PC-3 (cell line): ENCODE measurements around the gene PITX3. TPM values are rescaled to one million over a fixed set of nuclear protein-coding genes. Genes with fewer than 3 reads are reported as not detected.

Source experiments
- ATAC-seq: fragments of 200-7000 bp; cut with Tn5 transposase; 2 replicates; pipeline ENCODE4 v1.9.1; 2020; ENCODE audit warnings: mild to moderate bottlenecking, moderate library complexity
- BruUV-seq: library from RNA; stranded (reverse); fragments of 400-500 nt; replicated peaks from 2 replicates; lab custom pipeline; 2021; lab: Mats Ljungman, UMichigan
- CTCF ChIA-PET: fragments of 300-600 bp; sonication (Branson Sonifier 250); formaldehyde crosslinking; loops from one replicate; lab custom pipeline; 2022; ENCODE audit warnings: antibody characterized with exemption; lab: Charles Lee
- POLR2A ChIA-PET: fragments of 300-600 bp; sonication (Branson Sonifier 250); formaldehyde crosslinking; loops from one replicate; lab custom pipeline; 2022; ENCODE audit warnings: antibody characterized with exemption; ENCODE audit not compliant: unreplicated experiment; lab: Charles Lee
- DNase-seq: peaks from one replicate; pipeline ENCODE4 v3.0.0-alpha.2; 2015
- H2AFZ ChIP-seq: fragments of 300-600 bp; sonication (generic); 2 replicates; pipeline ENCODE4 v1.6.0; 2016; ENCODE audit warnings: antibody characterized with exemption, low read length
- H3F3A ChIP-seq: fragments of 300-600 bp; sonication (generic); one replicate; pipeline ENCODE4 v1.6.0; 2017; ENCODE audit warnings: antibody characterized with exemption, low read length, control low read depth, mild to moderate bottlenecking; ENCODE audit not compliant: unreplicated experiment
- H3K27ac ChIP-seq: fragments of 300-600 bp; sonication (generic); 2 replicates; pipeline ENCODE4 v1.5.1; 2016; ENCODE audit warnings: mild to moderate bottlenecking, low read length
- H3K27me3 ChIP-seq: fragments of 300-600 bp; sonication (generic); 2 replicates; pipeline ENCODE4 v1.6.1; 2016; ENCODE audit warnings: low read length, mixed read lengths
- H3K36me3 ChIP-seq: fragments of 300-600 bp; sonication (generic); 2 replicates; pipeline ENCODE4 v1.6.1; 2016; ENCODE audit warnings: low read depth, mixed run types, low read length, mixed read lengths
- H3K4me1 ChIP-seq: fragments of 300-600 bp; sonication (generic); 2 replicates; pipeline ENCODE4 v1.5.1; 2016; ENCODE audit warnings: low read length; ENCODE audit not compliant: insufficient read depth
- H3K4me2 ChIP-seq: fragments of 300-600 bp; sonication (generic); 2 replicates; pipeline ENCODE4 v1.6.0; 2016; ENCODE audit warnings: low read length
- H3K4me3 ChIP-seq: fragments of 300-600 bp; sonication (generic); 2 replicates; pipeline ENCODE4 v1.5.1; 2016; ENCODE audit warnings: mild to moderate bottlenecking, low read length, mixed read lengths
- H3K79me2 ChIP-seq: fragments of 300-600 bp; sonication (generic); 2 replicates; pipeline ENCODE4 v1.6.1; 2017; ENCODE audit warnings: low read length, mixed read lengths
- H3K9ac ChIP-seq: fragments of 300-600 bp; sonication (generic); 2 replicates; pipeline ENCODE4 v1.6.0; 2016; ENCODE audit warnings: mild to moderate bottlenecking, low read length
- H3K9me2 ChIP-seq: fragments of 300-600 bp; sonication (generic); replicated peaks from 2 replicates; pipeline ENCODE4 v1.6.1; 2016; ENCODE audit warnings: mixed run types, low read length, mixed read lengths
- H3K9me3 ChIP-seq: fragments of 300-600 bp; sonication (generic); 2 replicates; pipeline ENCODE4 v1.6.1; 2016; ENCODE audit warnings: low read length, mixed read lengths
- H4K20me1 ChIP-seq: fragments of 300-600 bp; sonication (generic); 2 replicates; pipeline ENCODE4 v1.6.1; 2016; ENCODE audit warnings: low read length, mixed read lengths
- CTCF ChIP-seq: fragments of 300-600 bp; sonication (generic); conservative IDR thresholded peaks from 2 replicates; pipeline ENCODE4 v1.5.1; 2017; ENCODE audit warnings: antibody characterized with exemption, low read depth, mild to moderate bottlenecking, low read length
- EZH2 ChIP-seq: fragments of 300-600 bp; sonication (generic); IDR thresholded peaks from one replicate; pipeline ENCODE4 v1.6.1; 2017; ENCODE audit warnings: antibody characterized with exemption, mild to moderate bottlenecking, low read length; ENCODE audit not compliant: unreplicated experiment
- EZH2phosphoT487 ChIP-seq: fragments of 300-600 bp; sonication (generic); IDR thresholded peaks from 2 replicates; pipeline ENCODE4 v1.6.1; 2018; ENCODE audit warnings: mild to moderate bottlenecking, antibody characterized with exemption, low read length, borderline replicate concordance
- intact Hi-C: fragments of 100-400 bp; cut with micrococcal nuclease; formaldehyde crosslinking; loops from 2 replicates; pipeline ENCODE4 v1.9.0; 2023
- total RNA-seq: library from RNA; depleted of rRNA; stranded (reverse); fragments of >200 nt; gene quantifications from 2 replicates; pipeline ENCODE4 v1.2.3, GENCODE V29; 2014

PITX3 gene
- total RNA-seq, 1 experiment from 2014 or later, result not detected

DNA sequence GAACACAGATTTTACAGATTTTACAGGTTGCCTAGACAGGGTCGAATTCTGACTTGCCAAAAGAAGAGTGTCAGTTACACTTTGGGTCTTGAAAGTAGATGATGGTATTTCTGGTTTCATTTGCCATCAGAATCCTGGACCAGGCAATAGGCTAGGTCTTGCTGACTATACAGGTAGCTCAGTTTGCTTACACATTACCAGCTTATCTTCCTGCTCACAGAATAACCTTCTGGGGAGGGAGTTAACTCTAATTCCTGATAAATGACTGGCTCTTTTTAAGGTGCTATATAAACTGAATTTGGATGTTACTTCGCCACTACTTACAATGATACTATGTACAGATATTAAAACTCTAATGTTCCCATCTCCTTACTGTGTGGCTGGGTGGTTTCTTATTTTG is 43.8 kb upstream of the PITX3 start:
- Histone ChIP-seq H3K79me2 (peaks cover 29% of the 10 kb centered on the region; the same call in 1 of the 2 replicates), H3K36me3 (no peaks in the 10 kb centered on the region; the same call in 1 of the 2 replicates), H3K9ac (no peak overlapping the region), H3K9me2 (no peaks in the 10 kb centered on the region), H3K4me3 (no peak overlapping the region), H3K4me2 (no peak overlapping the region), H2AFZ (no peak overlapping the region), H3K27me3 (no peaks in the 10 kb centered on the region), H3F3A (no peaks in the 10 kb centered on the region), H3K4me1 (no peaks in the 10 kb centered on the region), H3K9me3 (no peaks in the 10 kb centered on the region), H3K27ac (no peak overlapping the region), H4K20me1 (no peaks in the 10 kb centered on the region)
- ChIA-PET CTCF (no interaction called here), POLR2A (no interaction called here)
- no peak for TF ChIP-seq EZH2phosphoT487
- TF ChIP-seq EZH2, result no peak
- no peak for TF ChIP-seq CTCF
- no peak for DNase-seq
- no peak for ATAC-seq
- no TSS peak for BruUV-seq
- intact Hi-C loops, result no loop called here

DNA sequence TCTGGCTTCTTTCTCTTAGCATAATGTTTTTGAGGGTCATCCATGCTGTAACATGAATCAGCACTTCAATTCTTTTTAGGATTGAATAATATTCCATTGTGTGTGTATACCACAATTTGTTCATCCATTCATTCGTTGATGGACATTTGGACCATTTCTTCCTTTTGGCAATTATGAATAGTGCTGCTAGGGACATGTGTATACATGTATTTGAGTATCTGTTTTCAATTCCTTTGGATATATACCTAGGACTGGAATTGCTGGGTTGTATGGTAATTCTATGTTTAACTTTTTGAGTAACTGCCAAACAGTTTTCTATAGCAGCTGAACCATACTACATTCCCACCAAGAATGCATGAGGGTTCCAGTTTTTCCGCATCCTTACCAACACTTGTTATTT is 43.2 kb upstream of the PITX3 start:
- no peak overlapping the region for H3K27ac ChIP-seq
- no peak overlapping the region for H3K4me3 ChIP-seq
- no peak overlapping the region for H3K9ac ChIP-seq
- BruUV-seq, result no TSS peak
- ATAC-seq, result no peak
- intact Hi-C loops, result no loop called here
- H3K36me3 ChIP-seq, result no peaks in the 10 kb centered on the region; the same call in 1 of the 2 replicates
- no peak overlapping the region for H2AFZ ChIP-seq
- TF ChIP-seq EZH2phosphoT487 (no peak), CTCF (no peak), EZH2 (no peak)
- H4K20me1 ChIP-seq, result no peaks in the 10 kb centered on the region
- POLR2A ChIA-PET, result no interaction called here
- CTCF ChIA-PET, result no interaction called here
- no peaks in the 10 kb centered on the region for H3K9me2 ChIP-seq
- peaks cover 29% of the 10 kb centered on the region; the same call in 1 of the 2 replicates for H3K79me2 ChIP-seq
- H3K4me2 ChIP-seq, result no peak overlapping the region
- no peak for DNase-seq
- H3K4me1 ChIP-seq, result no peaks in the 10 kb centered on the region
- H3K27me3 ChIP-seq, result no peaks in the 10 kb centered on the region
- H3K9me3 ChIP-seq, result no peaks in the 10 kb centered on the region
- no peaks in the 10 kb centered on the region for H3F3A ChIP-seq

GRCh38 chr10:102283890-102284289 is 42.6 kb upstream of the PITX3 start:
- peaks cover 28% of the 10 kb centered on the region; the same call in 1 of the 2 replicates for H3K79me2 ChIP-seq
- H3K27me3 ChIP-seq, result no peaks in the 10 kb centered on the region
- DNase-seq, result no peak
- H2AFZ ChIP-seq, result no peak overlapping the region
- no peaks in the 10 kb centered on the region for H3K9me3 ChIP-seq
- H3K9ac ChIP-seq, result no peak overlapping the region
- no TSS peak for BruUV-seq
- ATAC-seq, result no peak
- no peaks in the 10 kb centered on the region for H4K20me1 ChIP-seq
- H3K36me3 ChIP-seq, result no peaks in the 10 kb centered on the region; the same call in 1 of the 2 replicates
- H3K9me2 ChIP-seq, result no peaks in the 10 kb centered on the region
- H3K4me2 ChIP-seq, result no peak overlapping the region
- TF ChIP-seq CTCF (no peak), EZH2 (no peak), EZH2phosphoT487 (no peak)
- H3F3A ChIP-seq, result no peaks in the 10 kb centered on the region
- H3K4me1 ChIP-seq, result no peaks in the 10 kb centered on the region
- ChIA-PET POLR2A (interaction anchor here (0.6 kb wide), 1 partner anchor 57 kb away, joined by 4 read pairs; no protein-coding TSS in a partner anchor), CTCF (no interaction called here)
- no peak overlapping the region for H3K27ac ChIP-seq
- no peak overlapping the region for H3K4me3 ChIP-seq
- intact Hi-C loops, result no loop called here
